Measurements from ENCODE around the gene KLHDC2. TPM values are rescaled to one million over a fixed set of nuclear protein-coding genes. Genes with fewer than 3 reads are reported as not detected.
"Not testable (repeated sequence)": the region's sequence is repeated elsewhere in the genome, so short reads cannot be mapped to it uniquely, and the experiment has no call there.

KLHDC2 gene
- total RNA-seq, 4 donors from 2014 or later = 101 to 165 (median 133) TPM

- WGBS, 2 donors = 98 to 100% methylated on average over 2 of the region's 2 CpGs
- no peak for DNase-seq
- Histone ChIP-seq H3K36me3 (peaks cover 79% of the 10 kb centered on the region in 2 donors), H3K4me1 (peaks cover 4 to 18% of the 10 kb centered on the region in 2 donors), H3K9me3 (no peaks in the 10 kb centered on the region), H3K27me3 (no peaks in the 10 kb centered on the region), H3K4me3 (replicated peaks in 1 of 3) (no peak overlapping the region), H3K27ac (no peak overlapping the region)
- no peak for TF ChIP-seq CTCF (IDR thresholded peaks at IDR 0.05)
- TF ChIP-seq POLR2A (IDR thresholded peaks at IDR 0.05) = no peak
- intact Hi-C loops (cut with DNase I) = no loop called here
These were observed 10.5 kb downstream of the KLHDC2 start for GRCh38 chr14:49778421-49778820.

- intact Hi-C loops (cut with DNase I) = loop anchor here (10.0 kb wide), 1 partner anchor 54 kb away; no protein-coding TSS in a partner anchor
- H3K4me3 ChIP-seq (replicated peaks in 1 of 3); DNase-seq; H3K9me3 ChIP-seq; H3K27me3 ChIP-seq; H3K27ac ChIP-seq; H3K4me1 ChIP-seq: not testable (repeated sequence)
- peaks cover 87 to 95% of the 10 kb centered on the region in 2 donors for H3K36me3 ChIP-seq
- 93 to 94% methylated on average over 7 of the region's 7 CpGs for WGBS, 2 donors
These were observed 13.1 kb downstream of the KLHDC2 start for GRCh38 chr14:49781040-49781439.

GRCh38 chr14:49783394-49784014 is 15.6 kb downstream of the KLHDC2 start:
- no peak overlapping the region for H3K4me3 ChIP-seq (replicated peaks in 1 of 3)
- H3K27ac ChIP-seq = no peak overlapping the region
- DNase-seq = no peak
- no peaks in the 10 kb centered on the region for H3K9me3 ChIP-seq
- H3K36me3 ChIP-seq = peaks cover 87 to 89% of the 10 kb centered on the region in 2 donors
- H3K4me1 ChIP-seq = no peaks in the 10 kb centered on the region
- intact Hi-C loops (cut with DNase I) = loop anchor here (10.0 kb wide), 1 partner anchor 51 kb away; no protein-coding TSS in a partner anchor
- TF ChIP-seq CTCF (IDR thresholded peaks at IDR 0.05) (no peak), POLR2A (IDR thresholded peaks at IDR 0.05) (no peak)
- H3K27me3 ChIP-seq = no peaks in the 10 kb centered on the region
- WGBS, 2 donors = 92 to 93% methylated on average over 3 of the region's 3 CpGs

- Histone ChIP-seq H3K27ac (no peak overlapping the region), H3K9me3 (no peaks in the 10 kb centered on the region), H3K4me1 (no peaks in the 10 kb centered on the region), H3K4me3 (replicated peaks in 1 of 3) (no peak overlapping the region), H3K36me3 (peaks cover 72 to 84% of the 10 kb centered on the region in 2 donors), H3K27me3 (no peaks in the 10 kb centered on the region)
- no peak for TF ChIP-seq POLR2A (IDR thresholded peaks at IDR 0.05)
- TF ChIP-seq CTCF (IDR thresholded peaks at IDR 0.05) = no peak
- intact Hi-C loops (cut with DNase I) = loop anchor here (10.0 kb wide), 1 partner anchor 48 kb away; no protein-coding TSS in a partner anchor
- WGBS, 2 donors = 98 to 100% methylated on average over 2 of the region's 2 CpGs
- DNase-seq = no peak
These were observed 18.4 kb downstream of the KLHDC2 start for GRCh38 chr14:49786315-49786714.

- DNase-seq = no peak
- Histone ChIP-seq H3K27ac (no peak overlapping the region), H3K36me3 (peaks cover 44 to 45% of the 10 kb centered on the region in 2 donors), H3K9me3 (no peaks in the 10 kb centered on the region), H3K4me1 (no peaks in the 10 kb centered on the region), H3K4me3 (replicated peaks in 1 of 3) (no peak overlapping the region), H3K27me3 (no peaks in the 10 kb centered on the region)
- WGBS, 2 donors = 0 to 3% methylated on average over 1 of the region's 1 CpG
- intact Hi-C loops (cut with DNase I) = no loop called here
- no peak for TF ChIP-seq POLR2A (IDR thresholded peaks at IDR 0.05)
- no peak for TF ChIP-seq CTCF (IDR thresholded peaks at IDR 0.05)
These were observed 24.7 kb downstream of the KLHDC2 start for GRCh38 chr14:49792618-49793017.

All from thyroid gland (tissue), 4 donors.